LNCAP (cell line): Measurements from ENCODE around the gene NUP37.

Source experiments
- TF ChIP-seq, protein P1 (sequence below): fragments of 450-650 bp; IDR thresholded peaks from 2 replicates; pipeline ENCODE4 v1.5.1; 2017; ENCODE audit warnings: mild to moderate bottlenecking

NUP37 gene

DNA sequence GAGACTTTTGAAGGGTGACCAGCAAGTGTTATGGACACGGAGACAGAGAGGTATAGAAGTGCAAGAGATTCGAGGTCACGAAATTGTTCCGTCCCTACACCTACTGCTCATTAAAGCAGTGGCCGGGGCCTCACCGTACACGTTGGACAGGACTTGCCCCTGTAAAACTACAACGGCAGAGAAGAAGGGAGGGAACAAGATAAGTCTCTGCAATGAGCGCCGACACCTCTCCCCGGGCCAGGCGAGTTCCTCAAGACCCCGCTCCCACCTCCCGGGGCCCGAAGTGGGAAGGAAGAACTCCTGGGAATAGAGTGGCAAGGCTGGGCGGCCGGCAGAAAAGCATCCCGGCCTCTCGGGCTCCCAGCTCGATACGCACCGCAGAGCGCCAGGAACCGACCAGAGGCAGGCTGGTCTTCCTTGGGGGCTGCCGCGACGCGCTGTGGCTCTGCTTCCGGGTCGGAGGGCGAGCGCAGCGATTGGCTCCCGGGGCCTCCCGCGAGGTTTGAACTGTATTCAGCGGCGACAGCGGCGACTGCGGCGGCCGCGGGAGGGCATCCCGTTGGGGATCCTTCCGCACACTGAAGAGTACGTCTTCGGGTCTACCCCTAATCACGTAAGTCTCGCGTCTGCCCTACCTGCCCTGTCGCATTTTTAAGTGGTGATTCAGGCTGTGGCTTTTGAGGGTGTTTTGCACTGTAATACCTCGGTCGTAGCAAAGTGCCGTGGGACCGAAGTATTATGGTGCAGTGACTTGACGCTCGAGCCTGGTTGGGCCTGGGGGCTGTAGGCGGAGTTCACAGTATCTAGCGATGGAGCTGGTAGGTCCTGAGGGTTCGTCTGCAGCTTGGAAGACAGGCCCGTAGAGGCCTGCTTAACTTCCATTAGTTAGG is at the start of gene NUP37, which contains the start of gene PARPBP:
NUP37 (minus strand) TSS at position 441 of the 890 bp plus-strand sequence. CDS start 1,596 bp downstream, outside the sequence.
PARPBP (plus strand) TSS at position 510 of the 890 bp plus-strand sequence. CDS start 3,706 bp downstream, outside the sequence.
- TF ChIP-seq, protein P1, sequence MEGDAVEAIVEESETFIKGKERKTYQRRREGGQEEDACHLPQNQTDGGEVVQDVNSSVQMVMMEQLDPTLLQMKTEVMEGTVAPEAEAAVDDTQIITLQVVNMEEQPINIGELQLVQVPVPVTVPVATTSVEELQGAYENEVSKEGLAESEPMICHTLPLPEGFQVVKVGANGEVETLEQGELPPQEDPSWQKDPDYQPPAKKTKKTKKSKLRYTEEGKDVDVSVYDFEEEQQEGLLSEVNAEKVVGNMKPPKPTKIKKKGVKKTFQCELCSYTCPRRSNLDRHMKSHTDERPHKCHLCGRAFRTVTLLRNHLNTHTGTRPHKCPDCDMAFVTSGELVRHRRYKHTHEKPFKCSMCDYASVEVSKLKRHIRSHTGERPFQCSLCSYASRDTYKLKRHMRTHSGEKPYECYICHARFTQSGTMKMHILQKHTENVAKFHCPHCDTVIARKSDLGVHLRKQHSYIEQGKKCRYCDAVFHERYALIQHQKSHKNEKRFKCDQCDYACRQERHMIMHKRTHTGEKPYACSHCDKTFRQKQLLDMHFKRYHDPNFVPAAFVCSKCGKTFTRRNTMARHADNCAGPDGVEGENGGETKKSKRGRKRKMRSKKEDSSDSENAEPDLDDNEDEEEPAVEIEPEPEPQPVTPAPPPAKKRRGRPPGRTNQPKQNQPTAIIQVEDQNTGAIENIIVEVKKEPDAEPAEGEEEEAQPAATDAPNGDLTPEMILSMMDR = peak; percentile 7; the same call in 1 of the 2 replicates

GRCh38 chr12:102167821-102168604 is 48.1 kb upstream of the NUP37 start:
- TF ChIP-seq, protein P1 = no peak

GRCh38 chr12:102163383-102163782 is 43.5 kb upstream of the NUP37 start:
- TF ChIP-seq, protein P1 = no peak

- TF ChIP-seq, protein P1 = no peak
Observed at GRCh38 chr12:102144221-102144620, 24.3 kb upstream of the NUP37 start.

DNA sequence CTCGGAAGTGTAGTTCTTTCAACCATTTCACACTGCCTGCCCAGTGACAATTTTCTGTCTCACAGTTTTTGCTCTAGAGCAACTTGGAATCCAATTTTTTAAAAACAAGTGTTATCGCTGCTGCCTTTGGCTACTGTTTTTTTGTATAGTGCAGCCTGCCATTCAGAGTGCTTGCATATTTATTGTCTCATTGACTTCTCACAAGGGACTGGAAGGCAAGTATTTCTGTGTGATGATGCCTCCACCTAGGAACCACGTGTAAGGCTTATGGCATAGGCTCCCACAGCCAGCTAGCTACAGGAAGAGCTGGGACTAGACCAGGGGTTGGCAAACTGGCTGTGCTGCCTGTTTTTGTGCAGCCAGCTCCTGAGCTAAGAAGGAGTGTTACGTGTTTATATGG is 972 bp upstream of the NUP37 start:
- TF ChIP-seq, protein P1 = no peak

DNA sequence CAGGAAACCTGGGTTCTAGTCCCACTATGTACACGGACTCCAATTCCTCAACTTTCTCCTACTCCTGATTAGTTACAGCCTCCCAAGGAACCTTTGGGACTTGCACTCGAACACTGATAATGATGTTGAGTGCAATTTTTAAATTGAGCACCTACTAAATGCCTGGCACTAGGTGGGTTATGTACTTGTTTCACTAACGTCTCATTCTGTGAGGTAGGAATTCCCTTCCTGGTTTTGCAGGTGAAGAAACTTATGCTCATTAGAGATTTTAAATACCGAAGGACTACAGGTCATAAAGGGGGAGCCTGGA is 605 bp upstream of the NUP37 start:
- TF ChIP-seq, protein P1 = no peak

DNA sequence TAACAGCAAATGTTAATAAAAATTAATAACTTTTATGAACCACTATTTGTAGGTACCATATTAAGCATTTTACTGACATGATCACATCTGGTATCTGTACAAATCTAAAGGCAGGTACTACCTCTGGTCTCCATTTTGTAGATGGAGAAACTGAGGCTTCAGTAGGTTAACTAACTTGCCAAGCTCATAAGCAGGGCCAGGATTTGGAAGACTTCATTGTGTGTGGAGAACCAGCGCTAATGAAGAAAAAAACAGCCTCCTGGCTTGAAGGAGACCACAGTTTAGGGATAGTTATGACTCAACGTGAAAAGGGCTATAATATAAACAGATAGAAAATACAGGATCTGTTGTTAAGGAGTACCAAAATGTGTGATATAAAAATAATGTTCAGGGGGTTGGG is 1.0 kb downstream of the NUP37 start:
- TF ChIP-seq, protein P1 = no peak
